ENCODE data around the gene CNPY2.

DNA sequence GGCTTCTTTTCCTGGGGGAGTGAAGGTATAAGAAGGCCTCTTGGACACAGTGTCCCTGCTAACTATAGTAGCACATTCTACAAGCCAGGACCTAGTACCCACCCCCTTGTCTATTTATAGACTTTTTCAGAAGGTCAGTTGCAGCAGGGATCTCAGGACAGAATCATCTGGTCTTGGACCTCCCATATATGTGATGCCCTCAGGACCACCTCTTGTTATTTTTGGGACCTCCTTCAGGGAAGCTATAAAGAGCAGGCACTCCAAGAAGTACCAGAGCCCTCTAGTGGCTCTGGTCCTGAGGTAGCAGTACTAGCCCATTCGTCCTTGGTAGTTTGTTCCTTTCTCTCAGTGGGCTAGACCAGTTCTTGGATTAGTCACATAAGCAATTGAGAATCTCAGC, 44.8 kb downstream of the CNPY2 start:
- TF ChIP-seq HOXA7 (CRISPR knock-in tag; IDR thresholded peaks at IDR 0.05) (no peak), NFE2L2 (conservative IDR thresholded peaks at IDR 0.05; ENCODE audit: low read length) (no peak), JUN (IDR thresholded peaks at IDR 0.05) (no peak), POLR2A (IDR thresholded peaks at IDR 0.05; ENCODE audit: low read length) (no peak), ZFP36 (IDR thresholded peaks at IDR 0.05; ENCODE audit: borderline replicate concordance, partially characterized antibody) (no peak), HDAC2 (IDR thresholded peaks at IDR 0.05) (no peak), SREBF2 (IDR thresholded peaks at IDR 0.05) (no peak), ESRRA (IDR thresholded peaks at IDR 0.05; ENCODE audit: borderline replicate concordance, low read length) (no peak), RAD21 (conservative IDR thresholded peaks at IDR 0.05 in 1 of 2, IDR thresholded peaks at IDR 0.05 in 1 of 2) (peak; percentile 31 to 52; a peak in 3 of 5 replicates)
- TF ChIP-seq, protein P1, sequence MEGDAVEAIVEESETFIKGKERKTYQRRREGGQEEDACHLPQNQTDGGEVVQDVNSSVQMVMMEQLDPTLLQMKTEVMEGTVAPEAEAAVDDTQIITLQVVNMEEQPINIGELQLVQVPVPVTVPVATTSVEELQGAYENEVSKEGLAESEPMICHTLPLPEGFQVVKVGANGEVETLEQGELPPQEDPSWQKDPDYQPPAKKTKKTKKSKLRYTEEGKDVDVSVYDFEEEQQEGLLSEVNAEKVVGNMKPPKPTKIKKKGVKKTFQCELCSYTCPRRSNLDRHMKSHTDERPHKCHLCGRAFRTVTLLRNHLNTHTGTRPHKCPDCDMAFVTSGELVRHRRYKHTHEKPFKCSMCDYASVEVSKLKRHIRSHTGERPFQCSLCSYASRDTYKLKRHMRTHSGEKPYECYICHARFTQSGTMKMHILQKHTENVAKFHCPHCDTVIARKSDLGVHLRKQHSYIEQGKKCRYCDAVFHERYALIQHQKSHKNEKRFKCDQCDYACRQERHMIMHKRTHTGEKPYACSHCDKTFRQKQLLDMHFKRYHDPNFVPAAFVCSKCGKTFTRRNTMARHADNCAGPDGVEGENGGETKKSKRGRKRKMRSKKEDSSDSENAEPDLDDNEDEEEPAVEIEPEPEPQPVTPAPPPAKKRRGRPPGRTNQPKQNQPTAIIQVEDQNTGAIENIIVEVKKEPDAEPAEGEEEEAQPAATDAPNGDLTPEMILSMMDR (IDR thresholded peaks at IDR 0.05), result peak; percentile 59
- TF ChIP-seq, protein P2, sequence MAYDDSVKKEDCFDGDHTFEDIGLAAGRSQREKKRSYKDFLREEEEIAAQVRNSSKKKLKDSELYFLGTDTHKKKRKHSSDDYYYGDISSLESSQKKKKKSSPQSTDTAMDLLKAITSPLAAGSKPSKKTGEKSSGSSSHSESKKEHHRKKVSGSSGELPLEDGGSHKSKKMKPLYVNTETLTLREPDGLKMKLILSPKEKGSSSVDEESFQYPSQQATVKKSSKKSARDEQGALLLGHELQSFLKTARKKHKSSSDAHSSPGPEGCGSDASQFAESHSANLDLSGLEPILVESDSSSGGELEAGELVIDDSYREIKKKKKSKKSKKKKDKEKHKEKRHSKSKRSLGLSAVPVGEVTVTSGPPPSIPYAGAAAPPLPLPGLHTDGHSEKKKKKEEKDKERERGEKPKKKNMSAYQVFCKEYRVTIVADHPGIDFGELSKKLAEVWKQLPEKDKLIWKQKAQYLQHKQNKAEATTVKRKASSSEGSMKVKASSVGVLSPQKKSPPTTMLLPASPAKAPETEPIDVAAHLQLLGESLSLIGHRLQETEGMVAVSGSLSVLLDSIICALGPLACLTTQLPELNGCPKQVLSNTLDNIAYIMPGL (CRISPR knock-in tag; IDR thresholded peaks at IDR 0.05; ENCODE audit: borderline replicate concordance), result no peak
- TF ChIP-seq, protein P3, sequence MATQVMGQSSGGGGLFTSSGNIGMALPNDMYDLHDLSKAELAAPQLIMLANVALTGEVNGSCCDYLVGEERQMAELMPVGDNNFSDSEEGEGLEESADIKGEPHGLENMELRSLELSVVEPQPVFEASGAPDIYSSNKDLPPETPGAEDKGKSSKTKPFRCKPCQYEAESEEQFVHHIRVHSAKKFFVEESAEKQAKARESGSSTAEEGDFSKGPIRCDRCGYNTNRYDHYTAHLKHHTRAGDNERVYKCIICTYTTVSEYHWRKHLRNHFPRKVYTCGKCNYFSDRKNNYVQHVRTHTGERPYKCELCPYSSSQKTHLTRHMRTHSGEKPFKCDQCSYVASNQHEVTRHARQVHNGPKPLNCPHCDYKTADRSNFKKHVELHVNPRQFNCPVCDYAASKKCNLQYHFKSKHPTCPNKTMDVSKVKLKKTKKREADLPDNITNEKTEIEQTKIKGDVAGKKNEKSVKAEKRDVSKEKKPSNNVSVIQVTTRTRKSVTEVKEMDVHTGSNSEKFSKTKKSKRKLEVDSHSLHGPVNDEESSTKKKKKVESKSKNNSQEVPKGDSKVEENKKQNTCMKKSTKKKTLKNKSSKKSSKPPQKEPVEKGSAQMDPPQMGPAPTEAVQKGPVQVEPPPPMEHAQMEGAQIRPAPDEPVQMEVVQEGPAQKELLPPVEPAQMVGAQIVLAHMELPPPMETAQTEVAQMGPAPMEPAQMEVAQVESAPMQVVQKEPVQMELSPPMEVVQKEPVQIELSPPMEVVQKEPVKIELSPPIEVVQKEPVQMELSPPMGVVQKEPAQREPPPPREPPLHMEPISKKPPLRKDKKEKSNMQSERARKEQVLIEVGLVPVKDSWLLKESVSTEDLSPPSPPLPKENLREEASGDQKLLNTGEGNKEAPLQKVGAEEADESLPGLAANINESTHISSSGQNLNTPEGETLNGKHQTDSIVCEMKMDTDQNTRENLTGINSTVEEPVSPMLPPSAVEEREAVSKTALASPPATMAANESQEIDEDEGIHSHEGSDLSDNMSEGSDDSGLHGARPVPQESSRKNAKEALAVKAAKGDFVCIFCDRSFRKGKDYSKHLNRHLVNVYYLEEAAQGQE (IDR thresholded peaks at IDR 0.05), result no peak
- TF ChIP-seq, protein P4, sequence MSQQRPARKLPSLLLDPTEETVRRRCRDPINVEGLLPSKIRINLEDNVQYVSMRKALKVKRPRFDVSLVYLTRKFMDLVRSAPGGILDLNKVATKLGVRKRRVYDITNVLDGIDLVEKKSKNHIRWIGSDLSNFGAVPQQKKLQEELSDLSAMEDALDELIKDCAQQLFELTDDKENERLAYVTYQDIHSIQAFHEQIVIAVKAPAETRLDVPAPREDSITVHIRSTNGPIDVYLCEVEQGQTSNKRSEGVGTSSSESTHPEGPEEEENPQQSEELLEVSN (IDR thresholded peaks at IDR 0.05; ENCODE audit: borderline replicate concordance, low read depth), result no peak

All from A549 (cell line).